Measurements from ENCODE around the gene LIM2.

LIM2 gene

DNA sequence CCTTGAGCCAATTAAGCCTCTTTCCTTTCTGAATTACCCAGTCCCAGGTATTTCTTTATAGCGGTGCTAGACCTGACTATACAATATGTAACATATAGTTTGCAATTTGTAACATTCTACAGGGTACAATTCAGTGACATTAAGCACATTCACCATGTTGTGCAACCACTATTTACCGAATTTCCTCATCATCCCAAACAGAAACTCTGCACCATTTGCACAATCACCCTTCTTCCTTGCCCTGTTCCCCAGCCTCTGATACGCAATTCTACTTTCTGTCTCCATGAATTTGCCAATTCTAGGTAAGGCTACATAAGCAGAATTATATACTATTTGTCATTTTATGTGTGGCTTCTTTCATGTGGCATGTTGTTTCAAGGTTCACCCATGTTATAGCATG is 43.4 kb upstream of the LIM2 start:
- TF ChIP-seq EZH2 (optimal IDR thresholded peaks at IDR 0.05; ENCODE audit: low read depth, low read length) (no peak), EZH2phosphoT487 (IDR thresholded peaks at IDR 0.05; ENCODE audit: low read length) (no peak)
- TF ChIP-seq, protein P1, sequence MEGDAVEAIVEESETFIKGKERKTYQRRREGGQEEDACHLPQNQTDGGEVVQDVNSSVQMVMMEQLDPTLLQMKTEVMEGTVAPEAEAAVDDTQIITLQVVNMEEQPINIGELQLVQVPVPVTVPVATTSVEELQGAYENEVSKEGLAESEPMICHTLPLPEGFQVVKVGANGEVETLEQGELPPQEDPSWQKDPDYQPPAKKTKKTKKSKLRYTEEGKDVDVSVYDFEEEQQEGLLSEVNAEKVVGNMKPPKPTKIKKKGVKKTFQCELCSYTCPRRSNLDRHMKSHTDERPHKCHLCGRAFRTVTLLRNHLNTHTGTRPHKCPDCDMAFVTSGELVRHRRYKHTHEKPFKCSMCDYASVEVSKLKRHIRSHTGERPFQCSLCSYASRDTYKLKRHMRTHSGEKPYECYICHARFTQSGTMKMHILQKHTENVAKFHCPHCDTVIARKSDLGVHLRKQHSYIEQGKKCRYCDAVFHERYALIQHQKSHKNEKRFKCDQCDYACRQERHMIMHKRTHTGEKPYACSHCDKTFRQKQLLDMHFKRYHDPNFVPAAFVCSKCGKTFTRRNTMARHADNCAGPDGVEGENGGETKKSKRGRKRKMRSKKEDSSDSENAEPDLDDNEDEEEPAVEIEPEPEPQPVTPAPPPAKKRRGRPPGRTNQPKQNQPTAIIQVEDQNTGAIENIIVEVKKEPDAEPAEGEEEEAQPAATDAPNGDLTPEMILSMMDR (IDR thresholded peaks at IDR 0.05; ENCODE audit: low read length) = no peak
- H3K4me3 ChIP-seq (ENCODE audit: low read length) = no peak overlapping the region
- DNase-seq = no peak
- H3K79me2 ChIP-seq (ENCODE audit: low read length) = no peaks in the 10 kb centered on the region
- no peak overlapping the region for H2AFZ ChIP-seq (ENCODE audit: low read length)
- H3K9me3 ChIP-seq (replicated peaks; ENCODE audit: insufficient read depth, low read length) = no peaks in the 10 kb centered on the region
- no peaks in the 10 kb centered on the region for H3K9me2 ChIP-seq (replicated peaks; ENCODE audit: insufficient read depth, low read length)
- H3K4me2 ChIP-seq (ENCODE audit: low read depth, low read length) = no peak overlapping the region
- H3K27ac ChIP-seq (ENCODE audit: low read length) = no peak overlapping the region
- H3K27me3 ChIP-seq (replicated peaks; ENCODE audit: insufficient read depth, low read length) = no peaks in the 10 kb centered on the region
- H3K36me3 ChIP-seq (replicated peaks; ENCODE audit: insufficient read depth, low read length) = no peaks in the 10 kb centered on the region
- H3K9ac ChIP-seq (ENCODE audit: low read length) = no peak overlapping the region
- H4K20me1 ChIP-seq (ENCODE audit: insufficient read depth, low read length) = no peaks in the 10 kb centered on the region
- no peaks in the 10 kb centered on the region for H3K4me1 ChIP-seq (ENCODE audit: low read length)
- no peaks in the 10 kb centered on the region for H3F3A ChIP-seq (ENCODE audit: insufficient read depth, low read length)

DNA sequence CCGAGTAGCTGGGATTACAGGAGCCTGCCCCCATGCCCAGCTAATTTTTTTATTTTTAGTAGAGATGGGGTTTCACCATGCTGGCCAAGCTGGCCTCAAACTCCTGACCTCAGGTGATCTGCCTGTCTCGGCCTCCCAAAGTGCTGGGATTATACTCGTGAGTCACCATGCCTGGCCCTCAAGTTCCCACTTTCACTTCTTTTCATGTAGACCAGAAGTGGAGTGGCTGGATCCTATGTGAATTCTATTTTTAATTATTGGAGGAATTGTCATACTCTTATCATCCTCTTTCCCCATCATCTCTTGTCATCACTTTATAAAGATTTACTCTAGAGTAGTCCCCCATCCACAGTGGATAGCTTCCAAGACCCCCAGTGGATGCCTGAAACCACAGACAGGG is 42.4 kb upstream of the LIM2 start:
- no peaks in the 10 kb centered on the region for H3K9me2 ChIP-seq (replicated peaks; ENCODE audit: insufficient read depth, low read length)
- no peak overlapping the region for H3K4me2 ChIP-seq (ENCODE audit: low read depth, low read length)
- H4K20me1 ChIP-seq (ENCODE audit: insufficient read depth, low read length) = no peaks in the 10 kb centered on the region
- TF ChIP-seq EZH2 (optimal IDR thresholded peaks at IDR 0.05; ENCODE audit: low read depth, low read length) (no peak), EZH2phosphoT487 (IDR thresholded peaks at IDR 0.05; ENCODE audit: low read length) (no peak)
- TF ChIP-seq, protein P1 (IDR thresholded peaks at IDR 0.05; ENCODE audit: low read length) = no peak
- no peaks in the 10 kb centered on the region for H3F3A ChIP-seq (ENCODE audit: insufficient read depth, low read length)
- H3K9ac ChIP-seq (ENCODE audit: low read length) = no peak overlapping the region
- H3K4me3 ChIP-seq (ENCODE audit: low read length) = no peak overlapping the region
- H3K4me1 ChIP-seq (ENCODE audit: low read length) = no peaks in the 10 kb centered on the region
- H3K36me3 ChIP-seq (replicated peaks; ENCODE audit: insufficient read depth, low read length) = no peaks in the 10 kb centered on the region
- DNase-seq = no peak
- H2AFZ ChIP-seq (ENCODE audit: low read length) = no peak overlapping the region
- no peak overlapping the region for H3K27ac ChIP-seq (ENCODE audit: low read length)
- no peaks in the 10 kb centered on the region for H3K79me2 ChIP-seq (ENCODE audit: low read length)
- no peaks in the 10 kb centered on the region for H3K27me3 ChIP-seq (replicated peaks; ENCODE audit: insufficient read depth, low read length)
- H3K9me3 ChIP-seq (replicated peaks; ENCODE audit: insufficient read depth, low read length) = no peaks in the 10 kb centered on the region

DNA sequence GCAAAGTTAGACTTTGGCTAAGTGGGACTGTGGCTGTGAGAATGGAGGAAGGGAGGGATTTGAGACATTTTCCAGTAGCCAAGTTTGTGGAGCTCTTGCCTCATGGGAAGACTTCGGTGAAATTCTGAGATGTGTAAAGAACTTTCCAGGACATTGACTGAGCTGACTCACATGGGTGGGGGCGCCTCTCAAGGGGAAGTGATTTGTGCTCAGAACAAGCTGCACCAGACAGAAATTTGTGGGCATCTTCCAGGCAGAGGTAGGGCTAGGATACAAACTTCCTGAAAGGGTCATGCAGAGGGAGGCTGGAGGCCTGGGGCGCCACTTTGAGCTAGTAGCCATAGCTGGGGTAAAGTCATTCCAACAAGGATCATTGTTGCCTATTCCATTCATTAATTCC is 39.4 kb upstream of the LIM2 start:
- Histone ChIP-seq H3K79me2 (ENCODE audit: low read length) (no peaks in the 10 kb centered on the region), H3K36me3 (replicated peaks; ENCODE audit: insufficient read depth, low read length) (no peaks in the 10 kb centered on the region), H3K9ac (ENCODE audit: low read length) (no peak overlapping the region), H3K9me3 (replicated peaks; ENCODE audit: insufficient read depth, low read length) (no peaks in the 10 kb centered on the region), H3F3A (ENCODE audit: insufficient read depth, low read length) (no peaks in the 10 kb centered on the region), H3K27ac (ENCODE audit: low read length) (no peak overlapping the region), H3K4me1 (ENCODE audit: low read length) (no peaks in the 10 kb centered on the region), H3K9me2 (replicated peaks; ENCODE audit: insufficient read depth, low read length) (no peaks in the 10 kb centered on the region), H3K27me3 (replicated peaks; ENCODE audit: insufficient read depth, low read length) (no peaks in the 10 kb centered on the region), H4K20me1 (ENCODE audit: insufficient read depth, low read length) (no peaks in the 10 kb centered on the region), H3K4me2 (ENCODE audit: low read depth, low read length) (no peak overlapping the region), H3K4me3 (ENCODE audit: low read length) (no peak overlapping the region), H2AFZ (ENCODE audit: low read length) (no peak overlapping the region)
- TF ChIP-seq EZH2 (optimal IDR thresholded peaks at IDR 0.05; ENCODE audit: low read depth, low read length) (no peak), EZH2phosphoT487 (IDR thresholded peaks at IDR 0.05; ENCODE audit: low read length) (no peak)
- TF ChIP-seq, protein P1 (IDR thresholded peaks at IDR 0.05; ENCODE audit: low read length) = no peak
- DNase-seq = no peak

All from MM.1S (cell line).